Fibroblast of lung (primary cell): Measurements from ENCODE around the gene SCN5A.

ENCODE experiments used
- EZH2 ChIP-seq: IDR thresholded peaks from 2 replicates; pipeline ENCODE4 v1.5.1; 2012; ENCODE audit warnings: low read length, control low read depth, mild to moderate bottlenecking; ENCODE audit errors: missing control alignments
- TF ChIP-seq, protein P1 (sequence below), 2 donors: IDR thresholded peaks in 1 of 2; conservative IDR thresholded peaks in 1 of 2; 1 replicate in 1 of 2; 2 replicates in 1 of 2; pipeline ENCODE4 v1.5.1; 2011 to 2012; ENCODE audit warnings: low read length in 2 of 2, control low read depth in 1 of 2, inconsistent platforms in 1 of 2, low read depth in 1 of 2, mild to moderate bottlenecking in 1 of 2

DNA sequence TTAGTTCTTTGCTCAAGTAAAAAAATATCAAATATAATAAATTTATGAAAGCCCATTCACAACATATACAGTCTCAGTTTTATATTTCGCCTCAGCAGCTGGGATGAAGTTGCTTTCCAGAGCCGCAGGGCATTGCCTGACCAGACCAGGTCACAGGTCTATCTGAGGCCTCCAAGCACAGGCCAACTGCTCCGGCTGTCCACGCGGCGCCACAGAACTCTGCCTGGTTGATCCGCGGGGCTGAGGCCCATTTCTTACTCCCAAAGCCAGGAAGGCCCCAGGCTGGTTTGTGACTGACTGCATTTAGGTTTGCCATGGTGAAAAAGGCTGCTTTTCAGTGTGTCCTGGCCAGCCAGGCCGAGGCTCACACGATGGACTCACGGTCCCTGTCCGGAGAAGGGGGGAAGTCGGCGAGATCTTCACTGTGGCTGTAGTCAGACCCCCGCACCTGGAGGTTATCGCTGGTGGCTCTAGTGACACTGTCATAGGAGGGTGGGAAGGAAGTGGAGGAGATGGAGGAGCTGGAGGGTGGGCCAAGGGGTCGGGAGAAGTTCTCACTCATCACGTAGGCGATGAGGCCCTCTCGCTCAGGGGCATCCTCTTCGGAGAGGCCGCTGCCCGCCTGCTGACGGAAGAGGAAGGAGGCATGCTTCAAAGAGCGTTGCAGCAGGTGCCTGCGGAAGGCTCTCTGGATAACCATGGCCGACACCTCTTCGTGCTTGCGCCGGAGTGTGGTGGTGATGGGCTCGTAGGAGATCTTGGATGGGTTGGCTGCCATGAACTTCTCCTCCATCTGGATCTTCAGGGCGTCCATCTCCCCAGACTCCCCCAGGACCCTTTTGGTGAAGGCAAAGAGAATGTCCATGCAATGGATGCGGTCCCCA, 99.3 kb downstream of the SCN5A start:
- TF ChIP-seq, protein P1, sequence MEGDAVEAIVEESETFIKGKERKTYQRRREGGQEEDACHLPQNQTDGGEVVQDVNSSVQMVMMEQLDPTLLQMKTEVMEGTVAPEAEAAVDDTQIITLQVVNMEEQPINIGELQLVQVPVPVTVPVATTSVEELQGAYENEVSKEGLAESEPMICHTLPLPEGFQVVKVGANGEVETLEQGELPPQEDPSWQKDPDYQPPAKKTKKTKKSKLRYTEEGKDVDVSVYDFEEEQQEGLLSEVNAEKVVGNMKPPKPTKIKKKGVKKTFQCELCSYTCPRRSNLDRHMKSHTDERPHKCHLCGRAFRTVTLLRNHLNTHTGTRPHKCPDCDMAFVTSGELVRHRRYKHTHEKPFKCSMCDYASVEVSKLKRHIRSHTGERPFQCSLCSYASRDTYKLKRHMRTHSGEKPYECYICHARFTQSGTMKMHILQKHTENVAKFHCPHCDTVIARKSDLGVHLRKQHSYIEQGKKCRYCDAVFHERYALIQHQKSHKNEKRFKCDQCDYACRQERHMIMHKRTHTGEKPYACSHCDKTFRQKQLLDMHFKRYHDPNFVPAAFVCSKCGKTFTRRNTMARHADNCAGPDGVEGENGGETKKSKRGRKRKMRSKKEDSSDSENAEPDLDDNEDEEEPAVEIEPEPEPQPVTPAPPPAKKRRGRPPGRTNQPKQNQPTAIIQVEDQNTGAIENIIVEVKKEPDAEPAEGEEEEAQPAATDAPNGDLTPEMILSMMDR (conservative IDR thresholded peaks at IDR 0.05 in 1 of 2, IDR thresholded peaks at IDR 0.05 in 1 of 2; ENCODE audit: low read depth in 1 of 2, low read length in 2 of 2): no peak
- no peak for TF ChIP-seq EZH2
